SK-N-DZ (cell line): Measurements from ENCODE around the gene TRIO.
A peak's percentile ranks its signal among the peaks of the same experiment; 100 is the strongest.

Experiments used
- DNase-seq: peaks from one replicate; pipeline ENCODE4 v3.0.0-alpha.2; 2015; ENCODE audit warnings: low spot score

Gene TRIO

DNA sequence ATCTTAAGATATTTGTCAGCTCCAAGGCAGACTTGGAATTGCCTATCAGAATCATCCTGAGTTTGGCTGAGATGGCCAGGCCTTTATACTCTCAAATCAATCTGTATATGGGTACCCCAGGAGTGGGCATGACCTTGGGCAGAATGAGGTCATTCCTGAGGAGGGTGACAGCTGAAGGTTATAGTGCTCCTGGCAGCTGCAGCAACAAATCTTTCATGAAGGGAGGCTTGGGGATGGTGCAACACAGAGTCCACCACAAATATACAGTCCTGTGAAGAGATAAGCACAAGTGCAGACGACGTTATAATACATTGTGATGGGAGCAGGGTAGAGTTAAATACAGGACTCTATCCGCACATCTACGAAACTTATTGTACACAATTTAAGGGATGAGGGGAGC lies 21.1 kb upstream of the TRIO start:
- no peak for DNase-seq

DNA sequence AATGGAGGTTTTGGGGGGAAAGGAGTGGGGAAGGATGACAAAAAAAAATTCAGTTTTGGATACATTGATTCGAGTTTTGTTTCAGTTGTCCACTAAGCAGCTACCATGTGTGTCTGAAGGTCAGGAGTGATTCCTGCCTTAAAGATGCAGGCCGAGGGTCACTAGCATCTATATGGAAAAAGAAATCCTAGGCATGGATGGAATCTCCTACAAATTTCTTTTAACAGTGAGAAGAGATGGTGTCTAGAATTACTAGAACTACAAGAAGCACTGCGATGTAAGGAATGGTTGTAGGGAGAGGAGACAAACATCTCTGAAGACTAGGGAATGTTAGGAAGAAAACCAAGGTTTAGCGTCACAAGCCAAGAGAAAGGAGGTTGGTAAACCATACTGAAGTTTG lies 19.6 kb upstream of the TRIO start:
- DNase-seq: no peak

- no peak for DNase-seq
Measured at GRCh38 chr5:14123974-14124482, 19.1 kb upstream of the TRIO start.

GRCh38 chr5:14125262-14125661 lies 17.9 kb upstream of the TRIO start:
- DNase-seq: no peak

GRCh38 chr5:14127587-14127986 lies 15.6 kb upstream of the TRIO start:
- no peak for DNase-seq

GRCh38 chr5:14128079-14128478 lies 15.1 kb upstream of the TRIO start:
- DNase-seq: no peak

- DNase-seq: no peak
Measured at GRCh38 chr5:14129123-14129522, 14.0 kb upstream of the TRIO start.

DNA sequence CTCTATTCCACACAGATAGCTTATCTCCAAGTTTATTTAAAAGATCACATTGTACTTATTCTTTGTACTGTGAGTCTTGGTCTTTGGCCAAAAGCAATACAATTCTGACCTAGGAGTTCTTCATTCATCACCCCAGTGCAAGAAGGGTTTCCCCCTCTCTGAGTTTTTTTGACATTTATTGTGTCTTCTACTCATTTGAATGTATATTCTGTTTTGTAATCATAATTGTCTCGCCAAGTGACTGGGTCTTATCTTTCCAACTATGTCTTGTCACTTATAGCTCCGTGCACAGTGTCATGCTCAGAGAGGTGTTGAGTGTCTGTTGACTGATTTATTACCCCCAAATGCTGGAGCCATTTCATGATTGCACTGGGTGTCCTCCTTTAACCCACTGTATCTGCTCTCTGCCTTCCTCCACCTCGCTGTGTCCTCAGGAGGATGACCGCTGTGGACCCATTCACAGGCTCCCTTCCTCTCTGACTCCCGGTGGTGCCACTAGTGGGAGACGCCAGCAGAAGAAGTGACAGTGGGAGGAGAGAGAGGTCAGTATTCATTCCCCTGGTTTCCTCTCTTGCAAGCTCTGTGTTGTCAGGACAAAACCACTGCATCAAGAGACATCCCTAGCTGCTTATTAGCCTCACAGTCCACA lies 11.2 kb upstream of the TRIO start:
- peak; percentile 48 for DNase-seq

DNA sequence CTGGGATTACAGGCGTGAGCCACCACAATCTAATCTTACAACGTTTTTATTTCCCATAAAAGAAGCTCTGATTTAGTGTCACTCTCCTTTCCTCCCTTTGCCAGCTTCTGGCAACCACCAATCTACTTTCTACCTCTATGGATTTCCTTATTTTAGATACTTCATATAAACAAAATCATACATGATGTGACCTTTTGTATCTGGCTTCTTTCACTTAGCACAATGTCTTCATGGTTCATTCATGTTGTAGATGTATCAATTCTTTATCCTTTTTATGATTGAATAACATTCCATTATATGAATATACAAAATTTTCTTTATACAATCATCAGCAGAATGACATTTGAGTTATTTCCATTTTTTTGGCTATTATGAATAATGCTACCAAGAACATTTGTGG lies 9.7 kb upstream of the TRIO start:
- DNase-seq: no peak

GRCh38 chr5:14134083-14134482 lies 9.1 kb upstream of the TRIO start:
- no peak for DNase-seq

- no peak for DNase-seq
Measured at GRCh38 chr5:14134771-14135170, 8.4 kb upstream of the TRIO start.

DNA sequence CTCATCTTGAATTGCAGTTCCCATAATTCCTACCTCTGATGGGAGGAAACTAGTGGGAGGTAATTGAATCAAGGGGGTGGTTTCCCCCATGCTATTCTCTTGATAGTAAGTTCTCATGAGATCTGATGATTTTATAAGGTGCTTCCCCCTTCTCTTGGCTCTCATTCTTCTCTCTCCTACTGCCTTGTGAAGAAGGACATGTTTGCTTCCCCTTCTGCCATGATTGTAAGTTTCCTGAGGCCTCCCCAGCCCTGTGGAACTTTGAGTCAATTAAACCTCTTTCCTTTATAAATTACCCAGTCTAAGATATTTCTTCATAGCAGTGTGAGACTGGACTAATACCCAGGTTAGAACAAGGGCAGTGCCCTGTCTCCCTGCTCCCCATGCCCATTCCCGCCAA lies 7.5 kb upstream of the TRIO start:
- DNase-seq: no peak

DNA sequence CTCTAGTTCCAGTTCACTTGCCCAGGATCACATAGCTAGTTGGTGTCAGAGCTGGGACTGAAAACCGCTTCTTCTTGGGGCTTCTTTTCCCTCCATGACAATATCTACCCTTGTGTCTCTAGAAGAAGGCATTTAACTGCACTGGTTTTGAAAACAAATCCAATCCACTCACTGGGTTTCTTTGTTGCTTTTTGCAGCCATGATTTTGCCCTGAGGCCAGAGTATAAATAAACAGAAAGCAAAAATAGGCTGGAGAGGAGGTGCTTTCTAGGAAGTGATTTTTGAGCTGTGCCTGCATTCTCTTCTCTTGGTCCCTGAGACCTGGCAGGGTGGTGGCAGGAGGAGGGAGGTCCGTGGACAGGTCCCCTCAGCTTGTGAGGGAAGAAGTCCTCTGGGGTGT lies 6.9 kb upstream of the TRIO start:
- DNase-seq: no peak

DNA sequence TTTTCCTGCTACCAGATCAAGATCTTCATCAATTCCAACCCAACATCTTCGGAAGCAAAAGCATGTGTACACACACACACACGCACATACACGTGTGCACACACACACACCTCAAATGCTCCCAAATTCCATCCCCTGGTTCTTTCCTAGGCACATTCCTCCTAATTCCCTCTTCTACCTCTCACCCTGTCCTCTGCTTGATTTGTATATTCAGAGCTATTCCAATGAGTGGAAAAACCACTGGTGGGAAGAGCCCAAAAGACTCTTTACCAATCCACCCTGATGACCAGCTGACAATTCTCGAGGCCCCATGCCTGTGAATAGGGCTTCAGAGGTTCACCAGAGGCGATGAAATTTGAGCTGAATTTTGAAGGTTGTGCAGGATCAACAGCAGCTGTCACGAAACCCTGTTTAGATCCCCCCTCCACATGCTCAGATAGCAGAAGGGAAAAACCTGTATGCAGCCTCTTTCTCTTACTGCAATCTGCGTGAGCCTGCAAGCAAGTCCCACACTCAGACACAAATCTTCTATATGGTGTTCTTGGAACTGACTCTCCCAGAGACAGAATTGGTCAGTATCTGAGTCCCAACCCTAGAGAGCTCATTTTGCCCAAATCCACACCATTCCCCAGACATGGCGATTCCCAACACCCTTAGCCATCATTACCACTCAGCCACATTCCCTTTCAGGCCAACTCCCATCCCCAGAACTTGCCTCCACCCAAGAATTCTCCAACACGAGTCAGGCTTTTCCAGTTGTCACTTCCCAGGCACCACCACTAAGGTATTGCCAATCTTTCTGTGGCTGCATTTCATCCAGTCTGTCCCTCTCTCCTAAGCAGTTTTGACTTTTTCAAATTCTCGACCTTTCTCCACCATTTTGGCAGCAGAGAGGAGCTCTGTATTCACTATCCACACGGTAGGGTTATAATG lies 4.3 kb upstream of the TRIO start:
- DNase-seq: no peak

DNA sequence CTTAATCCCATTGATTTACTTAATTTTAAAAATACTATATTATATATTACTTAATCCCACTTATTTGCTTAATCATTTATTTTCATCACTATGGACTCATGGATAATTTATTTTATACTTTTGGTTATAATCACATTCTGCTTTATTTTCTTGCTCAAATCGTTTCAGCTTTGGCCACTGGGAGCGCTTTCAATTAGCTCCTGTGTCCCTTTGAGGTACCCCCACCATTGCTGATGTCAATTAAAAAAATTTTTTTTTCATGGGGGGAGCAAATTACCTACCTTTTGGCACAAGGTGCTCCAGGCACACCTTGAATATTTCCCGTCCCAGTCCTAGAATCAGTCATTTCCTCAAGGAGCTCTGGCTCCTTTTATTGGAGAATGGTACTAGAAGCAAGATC lies 1.4 kb upstream of the TRIO start:
- DNase-seq: no peak

- DNase-seq: peak; percentile 34
Measured at GRCh38 chr5:14142202-14142826, 828 bp upstream of the TRIO start.

- DNase-seq: no peak
Measured at GRCh38 chr5:14143546-14143840, 351 bp downstream of the TRIO start.

- no peak for DNase-seq
Measured at GRCh38 chr5:14143841-14144585, 871 bp downstream of the TRIO start.

DNA sequence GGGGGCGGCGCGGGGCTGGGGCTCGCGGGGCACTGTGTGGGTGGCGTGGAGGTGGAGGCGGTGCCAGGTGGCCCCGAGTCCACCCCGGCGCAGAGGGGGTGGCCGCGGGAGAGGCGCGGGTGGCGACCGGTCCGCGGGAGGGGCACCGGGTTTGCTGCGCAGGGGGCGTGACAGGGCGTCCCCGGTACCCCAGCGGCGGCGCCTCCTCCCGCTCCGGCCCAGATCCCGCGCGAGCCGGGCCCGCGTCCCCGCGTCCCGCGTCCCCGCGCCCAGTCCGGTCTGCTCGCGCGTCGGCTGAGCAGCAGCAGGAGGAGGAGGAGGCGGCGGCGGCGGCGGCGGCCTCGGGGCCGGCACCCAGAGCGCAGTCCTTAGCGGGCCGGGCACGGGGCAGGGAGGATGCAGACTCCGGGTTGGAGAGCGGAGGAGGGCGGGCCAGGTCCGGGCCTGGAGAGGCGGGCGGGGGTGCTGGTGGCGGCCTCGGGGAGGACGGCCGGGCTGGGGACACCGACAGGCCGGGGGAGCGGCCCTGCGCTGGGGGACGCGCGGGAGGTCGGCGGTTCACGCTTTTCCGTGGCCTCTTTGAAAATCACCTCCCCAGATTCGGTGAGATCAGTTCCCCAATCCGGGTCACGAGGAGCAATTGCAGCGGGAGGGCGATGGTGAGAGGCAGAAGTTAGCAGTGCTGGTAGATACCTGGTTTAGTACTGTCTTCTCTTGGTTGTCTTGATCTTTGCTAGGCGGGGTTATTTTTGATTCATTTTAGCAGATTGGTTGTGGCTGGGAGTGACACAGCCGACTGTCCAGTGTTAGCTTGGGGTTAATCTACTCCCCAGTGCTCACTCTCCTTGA lies 1.7 kb downstream of the TRIO start:
- DNase-seq: peak; percentile 70

DNA sequence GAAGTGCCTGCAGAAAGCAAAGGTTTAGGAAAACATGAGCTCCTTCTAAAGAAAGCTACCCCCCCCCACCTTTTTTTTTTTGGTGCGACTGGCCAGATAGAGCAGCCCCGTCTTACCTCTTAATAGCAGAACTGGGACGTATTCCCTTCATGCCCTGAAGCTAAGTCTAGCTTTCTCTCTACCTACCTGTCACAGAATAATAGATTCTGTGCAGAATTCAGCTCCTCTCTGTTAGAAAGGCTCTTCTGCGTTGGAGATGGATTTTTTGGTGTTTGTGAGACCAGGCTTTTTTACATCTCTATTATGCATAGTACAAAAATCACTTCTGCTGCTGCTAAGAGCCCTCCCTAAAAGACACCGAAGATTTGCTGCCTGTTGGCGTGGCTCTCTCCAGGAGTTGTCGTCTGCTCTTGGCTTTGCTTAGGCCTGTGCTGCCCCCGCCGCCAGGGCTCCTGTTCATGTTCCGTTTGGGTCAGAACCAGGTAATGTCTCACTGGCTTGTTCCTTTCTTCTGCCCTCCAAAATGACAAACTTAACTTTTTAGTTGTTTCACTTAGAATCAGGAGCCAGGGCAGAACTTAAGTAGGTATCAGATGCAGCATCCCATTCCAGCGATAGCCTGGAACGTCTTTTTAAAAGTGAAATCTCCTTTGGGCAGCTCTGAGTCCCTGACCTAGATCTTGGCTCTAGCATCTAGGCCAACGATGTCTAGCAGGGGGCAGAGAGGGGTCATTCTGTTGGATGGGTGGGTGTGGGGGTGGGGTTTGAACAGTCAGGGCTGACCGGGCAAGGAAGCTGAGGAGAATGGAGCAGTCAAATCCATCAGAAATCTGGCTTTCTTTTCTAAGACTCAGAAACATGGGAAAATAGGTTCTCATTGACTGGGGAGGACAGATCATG lies 2.5 kb downstream of the TRIO start:
- DNase-seq: no peak
